ENCODE measurements around the gene SRRD.
A peak's percentile ranks its signal among the peaks of the same experiment; 100 is the strongest.
"Not testable (repeated sequence)": the region's sequence is repeated elsewhere in the genome, so short reads cannot be mapped to it uniquely, and the experiment has no call there.

The SRRD gene

GRCh38 chr22:26483439-26484359 lies at the start of gene SRRD, which contains the start of gene HPS4:
Gene SRRD (plus strand): TSS chr22:26483877. CDS start chr22:26483891, 14 bp downstream.
Gene HPS4 (minus strand): TSS chr22:26483783. CDS start chr22:26481762, 2,021 bp downstream.
- DNase-seq: peak; percentile 72

- DNase-seq: no peak
Observed at GRCh38 chr22:26435327-26436093, 48.2 kb upstream of the SRRD start.

GRCh38 chr22:26436903-26437515 lies 46.7 kb upstream of the SRRD start:
- no peak for DNase-seq

DNA sequence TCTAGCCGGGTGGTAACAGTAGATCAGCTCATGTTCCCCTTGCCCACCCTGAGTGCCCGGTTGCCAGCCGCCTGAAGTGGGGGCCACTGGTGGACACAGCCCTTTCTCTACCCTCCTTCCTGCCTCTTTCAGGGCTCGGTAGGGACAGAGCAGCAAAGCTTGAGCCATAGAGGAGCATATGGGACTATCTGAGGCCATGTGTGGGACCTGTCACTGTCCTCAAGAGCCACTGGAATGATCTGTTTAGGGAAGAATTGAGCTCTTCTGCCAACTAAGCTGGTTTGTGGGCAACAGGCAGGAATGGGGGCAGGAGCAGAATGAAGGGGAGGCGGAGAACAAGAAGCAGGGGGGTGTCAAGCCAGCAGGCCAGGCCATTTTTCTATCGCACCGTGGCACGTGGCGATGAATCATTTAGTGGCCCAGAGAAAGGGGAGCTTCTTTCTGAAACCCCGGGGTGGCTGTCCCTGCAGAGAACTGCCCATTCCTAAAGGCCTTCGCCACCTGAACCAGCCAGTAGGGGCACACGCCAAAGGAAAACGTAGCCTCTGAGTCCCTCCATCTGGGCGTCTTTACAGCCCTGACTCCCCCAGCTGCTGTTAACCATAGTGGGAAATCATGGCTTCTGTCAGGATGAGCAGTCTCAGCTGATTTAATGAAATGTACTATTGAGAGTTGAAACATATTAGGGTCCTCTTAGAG lies 45.8 kb upstream of the SRRD start:
- DNase-seq: no peak

GRCh38 chr22:26438776-26439175 lies 44.9 kb upstream of the SRRD start:
- DNase-seq: not testable (repeated sequence)

- no peak for DNase-seq
Observed at GRCh38 chr22:26439559-26439958, 44.1 kb upstream of the SRRD start.

- DNase-seq: no peak
Observed at GRCh38 chr22:26442086-26442756, 41.5 kb upstream of the SRRD start.

GRCh38 chr22:26443901-26444690 lies 39.6 kb upstream of the SRRD start:
- DNase-seq: no peak

DNA sequence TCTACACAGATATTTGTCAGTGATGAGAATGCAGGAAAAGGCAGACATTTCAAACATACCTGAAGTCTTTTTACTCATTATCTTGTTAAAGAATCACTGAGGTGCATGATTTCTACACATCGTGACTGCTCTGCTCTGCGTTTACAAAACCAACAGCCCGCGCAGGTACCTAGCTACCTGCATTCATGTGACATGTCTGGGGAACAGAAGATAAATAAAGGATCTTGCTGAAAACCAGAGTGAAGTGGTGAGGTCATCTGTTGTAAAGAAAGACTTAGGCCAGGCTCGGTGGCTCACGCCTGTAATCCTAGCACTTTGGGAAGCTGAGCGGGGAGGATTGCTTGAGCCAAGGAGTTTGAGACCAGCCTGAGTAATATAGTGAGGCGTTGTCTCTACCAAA lies 38.9 kb upstream of the SRRD start:
- DNase-seq: no peak

DNA sequence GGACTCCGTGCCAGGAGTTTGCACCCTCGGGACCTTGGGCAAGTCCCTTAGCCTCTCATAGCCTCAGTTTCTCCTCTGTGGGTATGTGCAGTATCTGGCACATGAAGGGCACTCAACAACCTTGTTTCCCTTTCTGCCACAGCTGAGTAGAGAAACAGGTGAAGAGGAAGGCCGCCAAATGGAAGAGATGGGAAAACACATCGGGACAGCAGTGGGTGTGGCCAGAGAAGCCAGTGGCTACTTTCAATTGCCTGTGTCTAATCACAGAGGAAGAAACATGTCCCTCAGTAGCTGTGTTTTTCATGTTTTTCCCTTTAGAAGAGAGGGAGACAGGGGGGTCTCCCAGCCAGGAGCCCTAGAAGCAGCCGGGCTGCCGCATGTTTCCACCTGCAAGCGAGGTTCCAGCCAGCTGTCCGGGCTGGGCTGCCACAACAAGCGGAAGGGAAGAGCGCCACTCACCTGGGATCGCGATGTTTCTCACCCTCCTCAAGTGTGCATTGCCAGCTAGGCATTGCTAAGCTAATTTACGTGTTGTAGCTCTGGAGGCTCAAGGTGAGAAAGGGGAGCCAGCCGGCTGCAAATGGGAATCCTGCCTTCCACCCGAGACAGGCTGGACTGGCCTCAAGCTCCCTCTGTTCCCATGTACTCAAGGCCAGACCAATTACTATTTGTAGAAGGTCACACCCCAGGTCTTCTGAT lies 38.0 kb upstream of the SRRD start:
- no peak for DNase-seq

GRCh38 chr22:26446808-26447515 lies 36.7 kb upstream of the SRRD start:
- DNase-seq: no peak

GRCh38 chr22:26447584-26448329 lies 35.9 kb upstream of the SRRD start:
- no peak for DNase-seq

GRCh38 chr22:26448334-26448733 lies 35.3 kb upstream of the SRRD start:
- DNase-seq: no peak

- DNase-seq: no peak
Observed at GRCh38 chr22:26448941-26449340, 34.7 kb upstream of the SRRD start.

DNA sequence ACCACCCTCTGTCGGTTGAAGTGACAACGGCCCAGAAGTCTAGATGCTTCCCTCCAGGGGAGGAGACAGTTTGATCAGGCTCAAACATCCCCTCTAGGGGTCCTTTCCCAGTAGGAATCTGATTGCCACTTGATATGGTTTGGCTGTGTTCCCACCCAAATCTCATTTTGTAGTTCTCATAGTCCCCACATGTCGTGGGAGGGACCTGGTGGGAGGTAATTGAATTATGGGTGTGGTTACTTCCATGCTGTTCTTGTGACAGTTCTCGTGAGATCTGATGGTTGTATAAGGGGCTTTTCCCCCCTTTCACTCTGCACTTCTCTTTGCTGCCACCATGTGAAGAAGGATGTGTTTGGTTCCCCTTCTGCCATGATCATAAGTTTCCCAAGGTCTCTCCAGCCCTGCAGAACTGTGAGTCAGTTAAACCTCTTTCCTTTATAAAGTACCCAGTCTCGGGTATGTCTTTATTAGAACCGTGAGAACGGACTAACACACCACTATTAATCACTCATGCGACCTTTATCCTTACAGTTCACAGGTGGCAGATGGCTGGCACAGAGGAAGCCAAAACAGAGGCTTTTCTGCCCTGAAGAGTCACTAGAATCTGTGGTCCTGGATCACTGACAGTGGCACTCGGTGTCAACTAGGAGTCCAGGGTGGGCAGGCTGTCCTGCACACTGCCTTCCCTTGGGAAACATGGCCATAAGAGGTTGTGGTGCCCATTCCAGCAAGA lies 33.1 kb upstream of the SRRD start:
- no peak for DNase-seq

DNA sequence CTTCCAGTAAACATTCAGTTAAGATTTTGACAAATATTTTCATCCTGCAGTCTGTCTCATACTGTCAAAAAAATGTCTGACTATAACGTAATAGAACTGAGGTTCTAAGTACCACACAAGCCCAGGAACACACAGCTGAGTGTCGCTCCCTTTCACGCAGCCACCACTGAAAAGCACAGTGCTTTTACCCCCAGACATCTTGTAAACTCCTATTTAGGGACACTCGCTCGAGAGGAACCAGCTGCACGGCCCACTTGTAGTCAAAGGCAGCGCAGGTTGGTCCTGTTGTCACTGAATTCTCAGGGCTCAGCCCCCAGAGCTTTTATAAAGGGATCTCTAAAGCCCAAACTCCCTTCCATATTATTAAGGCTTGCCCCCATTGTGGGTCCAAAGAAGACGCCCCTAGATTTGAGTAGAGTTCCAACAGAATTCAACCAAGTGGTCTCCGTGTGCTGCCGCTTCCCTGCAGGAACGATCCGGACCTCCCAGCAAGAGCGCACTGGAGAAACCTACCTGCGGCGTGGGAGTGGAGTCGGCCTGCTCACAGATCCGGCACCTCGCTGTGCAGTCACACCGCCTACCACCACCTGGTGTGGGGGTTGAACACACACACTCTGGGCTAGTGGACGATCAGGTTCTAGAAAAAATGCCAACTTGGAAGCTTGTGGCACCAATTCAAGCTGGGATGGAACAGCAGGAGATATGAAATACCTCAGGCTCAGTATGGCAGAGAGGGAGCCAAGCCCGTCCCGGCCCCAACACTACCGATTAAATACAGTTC lies 31.3 kb upstream of the SRRD start:
- no peak for DNase-seq

DNA sequence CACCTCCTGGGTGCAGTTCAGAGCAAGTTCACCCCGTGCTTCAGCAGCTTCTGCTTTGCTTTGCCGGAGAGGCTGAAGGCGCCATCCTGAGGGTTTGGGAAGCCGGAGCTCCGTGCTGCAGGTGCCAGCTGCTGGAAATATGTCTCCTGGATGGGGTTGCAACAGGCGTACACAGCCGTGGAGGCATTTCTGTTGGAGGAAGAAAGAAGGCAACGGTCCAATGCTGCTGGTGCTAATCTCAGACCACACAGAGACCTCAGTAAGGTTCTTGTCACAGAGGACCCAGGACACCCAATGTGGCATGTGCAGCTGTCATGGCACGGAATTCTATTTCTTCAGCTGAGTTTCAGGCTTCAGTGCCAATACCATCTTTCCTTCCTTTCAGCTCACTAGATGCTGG lies 30.5 kb upstream of the SRRD start:
- no peak for DNase-seq
